GM12872 (cell line): ENCODE data around the gene LRRC8B.
A peak's percentile ranks its signal among the peaks of the same experiment; 100 is the strongest.

Source experiments
- CTCF ChIP-seq: IDR thresholded peaks from 3 replicates; pipeline ENCODE4 v1.5.1; 2011; ENCODE audit warnings: low read depth, mild to moderate bottlenecking, low read length, moderate library complexity; ENCODE audit not compliant: insufficient read depth

Gene LRRC8B

DNA sequence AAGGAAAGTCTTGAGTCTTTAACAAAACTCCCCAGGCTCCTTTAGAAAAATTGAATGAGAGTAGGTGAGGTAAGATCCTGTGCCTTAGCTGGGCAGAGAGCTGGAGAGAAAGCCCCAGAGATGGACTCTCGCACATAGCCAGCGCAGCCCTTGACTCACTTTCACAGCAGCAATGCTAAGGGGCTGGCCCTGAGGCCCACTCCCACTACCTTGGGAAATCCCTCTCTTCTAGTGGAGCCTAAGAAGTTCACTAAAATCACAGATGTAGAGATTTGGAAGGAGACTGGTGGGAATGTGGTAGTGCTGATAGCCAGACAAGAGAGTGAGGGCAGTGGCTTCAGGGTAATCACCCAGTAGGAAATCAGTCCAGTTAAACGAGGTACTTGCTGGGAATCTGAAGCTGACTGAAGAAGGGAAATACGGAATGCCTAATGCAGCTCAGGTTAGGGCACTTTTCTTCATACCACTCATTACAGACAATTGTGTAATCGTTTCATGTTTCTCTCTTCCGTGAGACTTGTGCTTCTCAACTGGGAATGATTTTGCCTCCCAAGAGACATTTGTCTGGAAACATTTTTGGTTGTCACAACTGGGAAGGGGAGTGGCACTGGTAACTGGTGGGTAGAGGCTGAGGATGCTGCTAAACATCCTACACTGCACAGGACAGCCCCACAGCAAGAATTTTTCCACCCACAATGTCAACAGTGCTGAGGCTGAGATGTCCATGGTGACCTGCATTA lies 65.9 kb downstream of the LRRC8B start:
- TF ChIP-seq CTCF = no peak

DNA sequence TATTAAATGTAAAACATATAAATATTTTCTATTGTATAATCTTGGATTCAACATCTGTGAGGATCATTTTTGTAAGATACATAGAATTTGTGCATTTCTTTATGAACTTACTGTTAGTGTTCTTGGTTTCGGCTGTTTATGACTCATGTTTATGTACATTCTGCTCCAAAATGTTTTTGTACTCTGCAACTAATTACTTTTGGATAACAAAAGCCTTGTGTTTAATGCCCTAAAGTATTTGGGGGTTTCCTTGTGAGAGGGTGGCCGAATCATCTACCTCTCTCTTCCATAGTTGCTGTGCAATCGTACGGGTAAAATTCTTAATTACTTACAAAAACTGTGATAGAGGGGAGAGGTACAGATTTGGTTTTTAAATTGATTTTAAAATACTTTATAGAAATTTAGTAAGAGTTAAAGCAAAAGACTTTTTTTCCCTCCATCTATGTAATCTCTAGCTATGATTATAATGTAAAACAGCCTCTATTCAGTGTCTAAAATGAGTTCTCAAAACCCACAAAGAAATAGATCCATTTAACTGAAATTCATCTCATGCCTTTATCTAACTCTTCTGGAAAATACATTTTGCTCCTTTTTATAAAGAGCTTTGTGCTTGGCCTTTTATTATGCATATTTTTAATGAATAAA lies 69.6 kb downstream of the LRRC8B start:
- TF ChIP-seq CTCF = no peak

- TF ChIP-seq CTCF = no peak
Observed at GRCh38 chr1:89596698-89597097, 72.1 kb downstream of the LRRC8B start.

- peak; percentile 55 for TF ChIP-seq CTCF
Observed at GRCh38 chr1:89598450-89599331, 74.1 kb downstream of the LRRC8B start.

DNA sequence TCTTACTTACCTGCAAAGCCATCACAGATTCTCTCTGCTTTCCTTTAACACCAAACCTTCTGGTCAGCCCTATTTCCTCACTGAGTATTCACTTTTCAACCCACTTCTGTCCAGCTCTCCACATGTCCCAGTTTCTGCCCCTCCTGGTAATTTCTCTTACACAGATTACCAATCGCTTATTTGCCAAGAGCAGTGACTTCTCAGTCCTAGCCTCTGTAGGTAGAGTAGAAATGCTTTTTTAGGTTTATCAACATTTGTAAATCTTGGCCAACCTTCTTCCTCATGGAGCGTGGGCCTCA lies 74.7 kb downstream of the LRRC8B start:
- no peak for TF ChIP-seq CTCF

GRCh38 chr1:89600451-89601224 lies 76.0 kb downstream of the LRRC8B start:
- no peak for TF ChIP-seq CTCF
